Stimulated activated CD8-positive, alpha-beta memory T cell treated with anti-CD3 and anti-CD28 coated beads, Interleukin-2, amount 100 ng/mL, for 1 hour (primary cell): ENCODE data around the gene EPHA3.

ENCODE experiments used
- DNase-seq, 2 donors: peaks; one replicate each; pipeline ENCODE4 v3.0.0-alpha.2; 2020; ENCODE audit warnings: low read depth in 2 of 2

Gene EPHA3

DNA sequence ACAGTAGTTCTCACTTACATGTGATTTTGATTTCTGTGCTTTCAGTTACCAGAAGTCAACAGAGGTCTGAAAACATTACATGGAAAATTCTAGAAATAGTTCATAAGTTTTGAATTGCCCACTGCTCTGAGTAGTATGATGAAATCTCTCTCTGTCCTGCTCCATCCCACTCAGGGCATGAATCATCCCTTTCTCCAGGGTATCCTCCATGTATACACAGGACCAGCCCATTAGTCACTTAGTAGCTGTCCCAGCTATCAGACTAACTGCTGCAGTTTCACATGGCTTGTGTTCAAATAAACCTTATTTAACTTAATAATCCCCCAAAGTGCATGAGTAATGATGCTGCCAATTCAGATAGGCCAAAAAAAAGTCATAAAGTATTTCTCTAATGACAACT is 38.6 kb downstream of the EPHA3 start:
- no peak for DNase-seq

DNA sequence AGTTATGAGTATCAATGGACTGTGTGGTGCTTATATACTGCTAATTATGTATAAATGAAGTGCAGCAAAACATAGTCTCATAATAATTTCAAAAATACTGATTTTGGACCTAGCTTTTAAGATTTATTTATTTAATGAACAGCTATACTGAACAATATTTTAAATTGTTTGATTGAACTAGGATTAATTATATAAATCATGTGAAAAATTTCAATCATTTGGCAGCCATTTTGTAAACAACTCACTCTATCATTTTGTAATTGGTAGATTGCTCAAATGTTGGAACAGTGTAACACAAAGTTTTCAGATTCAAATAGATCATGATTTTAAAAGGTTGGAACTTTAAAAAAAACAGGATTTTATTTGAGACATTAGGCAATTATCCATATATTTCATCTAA is 47.0 kb downstream of the EPHA3 start:
- DNase-seq, result no peak

DNA sequence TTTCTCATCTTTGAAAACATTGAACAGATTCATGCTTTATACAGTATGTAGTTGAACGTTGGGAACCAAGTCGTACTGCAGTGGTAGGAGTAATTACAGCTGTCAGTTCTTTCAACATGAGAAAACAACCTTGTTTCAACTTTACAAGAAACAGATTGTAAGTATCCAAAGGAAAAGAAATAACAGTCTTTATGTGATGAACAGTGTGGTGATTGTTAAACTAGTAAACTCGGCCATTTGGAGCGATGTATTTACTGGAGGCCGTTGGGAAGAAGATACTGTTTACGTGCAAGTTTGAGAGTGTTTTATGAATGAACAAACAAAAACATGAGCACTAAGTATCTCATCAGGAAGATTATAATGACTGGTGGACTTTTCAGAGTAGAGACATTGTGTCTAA is 48.4 kb downstream of the EPHA3 start:
- no peak for DNase-seq

DNA sequence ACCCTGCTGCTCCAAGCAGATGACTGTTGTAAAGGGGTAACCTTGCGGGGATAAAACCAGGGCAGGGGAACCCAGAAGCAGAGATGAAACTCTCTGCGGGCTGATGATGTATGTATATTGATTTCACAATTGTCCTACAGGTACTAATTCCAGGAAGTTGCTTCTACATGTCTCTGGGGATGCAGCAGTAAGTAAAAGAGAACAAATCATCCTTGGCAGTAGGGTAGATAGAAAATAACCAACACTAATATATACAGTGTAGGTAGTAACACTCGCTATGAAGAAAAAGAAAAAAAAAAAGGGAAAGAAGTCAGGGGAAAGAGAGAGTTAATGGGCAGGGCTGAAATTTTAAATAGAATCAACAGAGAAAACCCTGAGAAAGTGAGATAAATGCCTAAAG is 50.2 kb downstream of the EPHA3 start:
- DNase-seq, result no peak

DNA sequence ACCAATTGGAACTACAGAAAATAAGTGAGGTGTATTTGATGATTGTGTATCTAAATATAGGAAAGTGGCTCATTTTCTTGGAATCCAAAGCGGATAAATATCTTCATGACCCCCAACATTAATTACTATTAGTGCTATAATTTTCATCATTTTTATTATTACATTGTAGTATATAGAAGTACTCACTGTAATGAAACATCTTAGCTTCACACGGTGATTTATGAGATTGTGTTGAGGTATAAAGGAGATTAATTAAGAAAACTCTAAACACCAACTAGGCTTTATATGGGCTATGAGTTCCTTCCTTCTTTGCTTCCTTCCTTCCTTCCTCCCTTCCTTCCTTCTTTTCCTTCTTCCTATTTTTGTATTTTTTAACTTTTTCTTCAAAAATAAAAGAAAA is 52.2 kb downstream of the EPHA3 start:
- DNase-seq, result no peak

DNA sequence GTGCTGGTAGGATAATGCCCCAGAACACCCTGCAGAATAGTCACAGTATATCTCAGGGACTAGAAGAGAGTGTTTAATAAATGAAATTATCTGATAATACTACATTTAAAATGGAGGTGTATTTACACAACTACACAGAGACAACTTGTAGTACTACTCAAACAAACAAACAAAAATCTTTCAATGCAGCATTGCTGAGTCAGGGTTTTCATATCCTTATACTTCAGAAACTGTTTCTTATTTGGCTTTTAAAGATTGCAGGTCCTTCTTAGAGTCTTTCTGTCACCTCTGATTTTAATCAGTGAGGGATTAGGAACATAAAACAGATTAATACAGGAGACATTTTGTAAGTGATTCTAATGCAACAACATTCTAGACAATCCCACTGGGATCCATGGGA is 57.4 kb downstream of the EPHA3 start:
- DNase-seq, result no peak

DNA sequence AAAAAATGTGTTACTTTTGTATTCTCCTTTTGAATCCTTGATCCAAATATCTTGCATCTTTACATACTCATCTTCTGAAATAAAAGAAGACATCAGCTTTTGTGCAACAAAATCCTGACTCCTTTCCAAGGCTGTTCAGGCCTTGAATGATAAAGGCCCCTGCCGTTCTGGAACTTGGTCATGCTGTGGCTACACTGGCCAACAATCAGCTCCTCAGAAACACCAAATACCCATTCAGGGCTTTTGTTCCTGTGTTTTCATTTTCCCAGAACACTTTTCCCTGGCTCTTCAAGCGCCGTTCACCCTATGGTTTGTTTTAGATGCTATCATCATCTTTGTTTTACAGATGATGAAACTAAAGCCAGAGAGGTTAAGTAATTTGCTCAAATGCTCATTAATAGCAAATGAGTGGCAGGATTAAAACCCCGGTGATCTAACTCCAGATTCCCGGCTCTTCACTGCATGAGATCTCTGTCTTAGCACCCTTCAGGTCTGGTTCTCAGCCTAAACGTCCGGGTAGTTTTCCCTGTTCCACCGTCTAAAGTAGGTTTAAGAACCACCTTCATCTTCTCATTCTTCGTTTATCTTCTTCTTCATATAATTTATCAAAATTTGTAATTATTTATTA is 58.3 kb downstream of the EPHA3 start:
- DNase-seq, result no peak

DNA sequence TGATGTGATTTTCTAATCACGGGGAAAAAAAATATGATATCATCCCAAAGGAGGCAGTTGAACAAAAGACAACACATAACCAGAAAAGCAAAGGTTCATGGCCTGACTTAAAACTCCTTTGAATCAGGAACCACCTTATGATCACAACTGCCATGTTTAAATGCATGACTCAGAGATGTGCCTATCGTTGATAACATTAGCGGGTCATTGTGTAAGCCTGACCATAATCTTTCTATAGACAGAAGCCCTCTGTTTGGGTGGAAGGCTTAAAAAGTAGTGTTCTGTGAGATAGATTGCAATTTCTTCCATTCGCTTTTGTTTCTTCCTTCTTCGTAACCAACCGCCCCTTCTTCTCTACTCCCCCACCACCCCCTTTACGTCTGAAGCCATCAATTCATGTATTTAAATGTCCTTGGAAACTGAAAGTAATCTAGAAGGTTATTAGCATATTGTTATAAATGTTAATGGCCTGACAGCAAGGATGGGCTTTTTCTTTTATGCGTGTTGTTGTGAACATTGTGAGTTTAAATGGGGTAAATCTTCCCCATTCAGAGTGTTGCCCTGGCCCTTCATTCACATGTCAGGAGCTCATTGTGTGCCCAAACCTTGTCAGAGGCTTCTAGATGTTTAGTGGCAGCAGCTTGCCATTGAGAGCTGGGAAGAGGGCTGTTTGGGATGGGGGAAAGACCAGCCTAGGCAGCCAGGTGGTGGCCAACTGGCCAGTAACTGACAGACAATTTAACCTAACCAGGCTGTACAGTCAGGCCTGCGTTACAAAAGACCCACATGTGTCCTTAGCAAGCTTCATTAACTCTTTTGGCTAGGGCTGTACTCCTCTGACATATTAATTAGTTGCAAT is 64.5 kb downstream of the EPHA3 start:
- no peak for DNase-seq

DNA sequence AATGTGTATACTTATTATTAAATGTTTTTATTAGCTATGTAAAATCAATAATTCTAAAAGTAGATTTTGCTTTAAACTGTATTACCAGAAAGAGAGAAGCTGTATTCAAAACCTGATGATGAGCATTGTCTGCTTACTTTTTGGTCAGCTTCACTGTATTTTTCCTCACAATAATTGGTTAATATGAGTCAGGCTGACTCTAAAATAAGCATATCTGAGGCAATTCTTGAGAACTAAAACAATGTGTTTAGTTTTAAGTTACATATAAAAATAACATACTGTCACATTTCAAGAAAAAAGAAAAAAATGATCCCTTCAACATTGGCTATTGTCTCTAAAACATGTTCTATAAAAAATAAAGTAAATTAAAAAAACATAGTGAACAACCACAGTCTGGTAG is 66.1 kb downstream of the EPHA3 start:
- DNase-seq, result no peak

DNA sequence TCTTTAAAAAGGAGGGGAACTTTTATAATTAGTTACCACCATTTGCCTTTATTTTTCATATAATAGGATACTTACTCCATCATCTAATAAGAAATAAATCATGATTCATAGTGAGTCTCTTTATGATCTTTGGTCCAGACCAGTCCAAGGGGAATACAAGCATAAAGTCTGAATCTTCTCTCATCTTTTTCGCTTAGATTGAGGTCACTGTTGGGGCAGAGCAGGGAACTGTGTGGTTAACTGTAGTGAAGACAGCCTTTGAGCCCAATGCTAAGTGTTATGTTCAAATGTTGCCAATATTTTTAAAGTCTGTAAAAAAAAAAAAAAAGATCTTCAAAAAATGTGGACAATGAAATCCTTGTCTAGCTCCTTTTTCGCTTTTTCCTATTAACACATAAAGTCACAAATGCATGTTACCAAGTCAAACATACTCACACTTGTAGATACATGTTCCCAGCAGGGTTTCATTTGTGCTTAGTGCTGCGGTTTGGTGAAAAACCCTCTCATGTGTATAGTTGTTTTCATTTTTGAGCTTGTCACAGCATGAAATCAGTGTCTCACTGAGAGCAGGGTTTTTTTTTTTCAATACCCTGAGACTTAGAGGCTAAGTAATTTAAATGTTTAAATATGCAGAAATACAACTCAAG is 72.1 kb downstream of the EPHA3 start:
- DNase-seq, result no peak

DNA sequence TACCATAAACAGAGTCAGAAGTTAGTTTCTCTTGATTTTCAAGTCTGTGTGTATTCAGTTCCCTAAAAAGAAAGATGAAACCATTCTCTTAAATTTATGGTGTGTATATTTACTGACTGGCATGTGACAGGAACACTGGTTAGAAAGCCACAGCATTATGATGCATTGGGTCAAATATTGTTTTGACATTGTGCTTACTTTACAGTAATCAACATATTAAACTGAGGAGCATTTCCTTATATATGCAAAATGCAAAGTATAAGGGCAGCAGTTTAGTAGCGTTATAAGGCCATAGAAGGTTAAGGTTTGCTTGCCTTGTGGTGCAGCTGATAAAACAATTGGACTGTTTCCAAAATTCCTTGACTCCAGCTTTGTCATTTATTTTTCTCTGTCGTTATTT is 72.9 kb downstream of the EPHA3 start:
- DNase-seq, result no peak

DNA sequence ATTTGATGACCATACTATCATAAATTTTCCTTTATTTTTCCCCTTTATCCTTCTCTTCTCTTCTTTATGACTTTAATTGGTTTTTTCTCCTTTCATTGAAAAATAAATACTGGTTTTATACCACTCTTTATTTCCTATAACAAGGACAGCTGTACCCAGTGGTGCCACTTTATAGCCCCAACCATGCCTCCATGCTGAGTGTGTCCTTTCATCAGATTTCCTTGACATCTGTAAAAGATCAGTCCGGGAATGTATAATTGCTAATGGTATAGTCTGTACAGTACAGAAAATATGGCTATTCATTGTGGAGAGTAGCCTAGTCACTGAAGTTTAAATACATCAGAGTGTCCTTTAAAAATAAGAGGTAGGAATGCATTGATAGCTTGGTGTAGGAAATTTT is 74.6 kb downstream of the EPHA3 start:
- no peak for DNase-seq

DNA sequence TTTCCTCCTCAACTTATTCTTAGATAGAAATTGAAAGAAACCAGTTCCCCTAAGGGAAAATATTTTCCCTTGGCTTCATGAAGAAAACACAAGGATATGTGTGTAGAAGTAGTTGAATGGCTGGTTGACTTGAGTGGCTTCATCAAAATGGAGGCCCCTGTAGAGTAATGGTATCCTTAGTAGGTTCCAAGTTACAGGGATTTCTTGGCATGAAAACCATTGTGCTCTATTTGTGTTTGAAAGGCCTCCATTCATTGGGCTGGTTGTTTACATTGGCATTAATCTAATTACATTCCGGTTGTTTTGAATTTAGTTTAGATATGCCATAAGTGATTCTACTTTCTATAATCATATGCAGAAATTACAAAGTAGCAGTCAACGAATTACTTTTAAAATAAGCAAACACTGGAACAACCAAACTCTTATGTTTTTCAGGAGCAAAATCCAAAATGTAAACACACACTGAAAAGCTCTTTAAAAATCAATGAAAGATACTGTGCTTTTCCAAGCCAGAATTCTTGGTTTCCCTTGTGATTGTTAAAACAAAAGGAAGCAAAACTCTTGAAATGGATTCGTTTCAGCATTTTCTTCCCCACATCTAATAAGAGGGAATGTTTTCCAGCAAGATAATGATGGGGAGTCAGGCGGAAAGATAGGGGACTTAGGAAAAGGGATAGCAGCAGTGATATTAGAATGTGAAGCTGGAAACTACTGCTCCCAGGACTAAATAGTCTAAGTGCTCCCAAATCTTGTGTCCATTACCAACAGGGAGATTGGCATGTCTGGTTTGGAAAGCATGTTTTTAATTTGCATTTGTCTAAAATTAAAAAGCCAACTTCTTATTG is 77.0 kb downstream of the EPHA3 start:
- DNase-seq, result no peak

DNA sequence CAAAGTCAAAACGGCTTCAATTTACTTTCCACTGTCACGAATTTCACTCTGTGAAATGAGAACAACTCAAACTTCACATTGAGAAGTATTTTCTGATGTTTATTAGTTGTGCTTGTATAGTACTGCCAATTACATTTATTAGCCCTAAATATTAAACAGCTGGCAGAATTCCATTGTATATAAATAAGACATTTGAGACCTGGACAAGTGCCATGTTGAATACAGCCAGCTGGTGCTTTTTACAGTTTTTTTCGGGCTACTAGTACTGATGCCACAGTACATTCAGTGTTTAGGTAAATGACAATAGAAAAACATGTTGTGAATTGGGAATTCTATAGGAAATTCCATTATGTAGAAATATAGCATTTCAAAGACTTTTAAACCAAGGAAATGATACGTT is 79.0 kb downstream of the EPHA3 start:
- DNase-seq, result no peak

DNA sequence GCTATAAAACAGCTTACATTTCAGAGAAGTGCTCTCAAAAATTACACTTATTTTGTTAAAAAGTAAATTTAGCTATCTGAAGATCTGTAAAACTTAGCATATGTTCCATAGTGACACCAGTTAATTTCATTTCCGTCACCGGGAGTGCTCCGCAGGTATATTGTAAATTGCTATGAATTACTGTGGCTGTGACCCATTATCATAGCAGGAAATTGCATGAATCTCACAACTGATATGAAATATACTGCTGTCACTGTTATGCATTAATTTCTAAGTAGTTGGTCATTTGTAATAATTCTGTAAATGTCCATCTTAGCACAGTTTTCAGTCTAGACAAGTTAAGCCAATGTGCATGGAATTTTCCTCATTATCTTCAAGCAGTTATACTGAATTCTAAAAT is 91.2 kb downstream of the EPHA3 start:
- no peak for DNase-seq

DNA sequence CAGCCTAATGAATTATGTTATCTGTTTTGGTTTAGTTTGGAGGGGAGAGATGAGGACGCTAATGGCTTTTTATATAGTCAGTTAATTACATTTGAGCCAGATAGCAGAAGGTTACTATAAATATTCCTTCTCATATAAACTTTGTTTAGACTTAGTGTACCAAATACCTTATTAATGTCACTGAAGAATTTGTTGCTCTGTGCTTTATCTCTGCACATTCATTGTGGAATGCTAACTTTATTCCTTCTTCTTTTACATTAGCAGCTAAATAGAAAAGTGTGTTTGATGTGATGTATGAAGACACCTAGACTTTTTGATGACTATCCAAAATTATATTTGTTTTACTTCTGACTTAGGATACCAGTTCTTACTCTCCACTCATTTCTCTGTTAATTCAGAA is 105.2 kb downstream of the EPHA3 start:
- no peak for DNase-seq

DNA sequence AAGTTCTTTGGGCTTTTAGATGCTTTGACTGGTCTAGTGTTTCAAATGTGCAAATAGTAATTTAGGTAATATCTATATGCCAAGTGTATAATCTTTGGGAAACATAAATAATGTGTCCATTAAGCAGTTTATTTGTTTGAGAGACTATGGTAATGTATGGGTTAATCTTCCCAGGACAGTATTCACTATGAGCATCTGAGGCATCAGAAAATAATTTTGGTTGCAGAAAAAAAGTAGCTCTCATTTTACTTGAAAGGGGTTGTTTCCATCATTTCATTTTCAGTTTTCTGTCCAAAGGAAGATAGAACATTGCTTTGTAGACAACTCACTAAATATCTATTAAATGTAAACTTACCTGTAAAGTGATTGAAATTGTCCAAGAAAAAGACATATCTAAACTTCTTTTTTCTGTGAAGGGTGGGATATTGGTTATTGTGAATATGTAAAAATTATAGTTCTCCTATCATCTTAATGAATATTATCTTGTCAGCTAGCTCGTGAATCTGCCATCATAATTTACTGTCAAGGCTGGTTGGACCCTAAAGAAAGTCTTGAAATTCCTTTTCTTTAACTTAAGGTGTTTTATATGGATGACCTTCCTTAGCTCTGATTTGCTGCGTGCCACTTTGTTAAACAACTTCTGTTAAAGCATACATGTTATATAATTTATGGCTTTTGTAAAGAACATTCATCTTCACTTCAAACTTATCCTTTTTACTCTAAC is 108.8 kb downstream of the EPHA3 start:
- no peak for DNase-seq

DNA sequence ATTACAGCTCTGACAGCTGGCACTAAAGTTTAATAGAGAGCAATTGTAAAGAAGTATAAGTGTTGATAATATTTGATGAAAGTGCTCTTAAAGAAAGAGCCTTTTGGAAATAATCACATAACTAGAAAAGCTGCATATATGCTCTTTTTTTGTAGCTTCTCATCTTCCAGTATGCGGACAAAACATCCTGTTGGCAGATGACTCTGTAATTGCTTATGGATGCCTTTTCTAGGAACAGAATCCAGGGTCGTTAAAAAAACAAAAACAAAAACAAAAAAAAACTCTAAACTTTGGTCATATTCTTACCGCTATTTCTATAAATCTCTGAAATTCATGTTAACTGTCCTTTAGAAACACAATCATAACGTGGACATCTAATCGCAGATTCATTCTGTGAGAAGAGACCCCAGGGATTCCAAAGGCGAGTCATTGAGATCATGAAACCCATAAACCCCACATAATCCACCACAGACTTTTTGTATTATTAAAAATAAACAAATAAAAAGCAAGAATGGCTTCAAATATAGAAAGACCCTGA is 109.8 kb downstream of the EPHA3 start:
- DNase-seq, result no peak

DNA sequence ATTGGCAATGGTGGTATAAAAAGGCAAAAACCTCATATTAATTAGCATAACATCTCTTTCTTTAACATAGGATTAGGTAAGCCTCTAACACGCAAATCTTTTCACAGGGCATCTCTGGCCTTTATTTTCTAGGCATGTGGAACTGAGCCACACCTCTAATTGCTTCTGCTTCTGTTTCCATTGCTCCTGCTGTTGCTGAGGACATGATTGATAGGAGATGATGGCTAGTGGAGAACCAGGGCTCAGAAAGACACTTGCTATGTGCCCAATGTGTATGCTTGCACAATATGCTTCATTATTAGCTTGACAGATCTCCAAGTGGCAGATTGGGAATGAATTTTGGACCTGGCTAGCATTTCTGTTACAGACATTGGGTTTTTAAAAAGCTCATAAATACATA is 114.5 kb downstream of the EPHA3 start:
- DNase-seq, result no peak

DNA sequence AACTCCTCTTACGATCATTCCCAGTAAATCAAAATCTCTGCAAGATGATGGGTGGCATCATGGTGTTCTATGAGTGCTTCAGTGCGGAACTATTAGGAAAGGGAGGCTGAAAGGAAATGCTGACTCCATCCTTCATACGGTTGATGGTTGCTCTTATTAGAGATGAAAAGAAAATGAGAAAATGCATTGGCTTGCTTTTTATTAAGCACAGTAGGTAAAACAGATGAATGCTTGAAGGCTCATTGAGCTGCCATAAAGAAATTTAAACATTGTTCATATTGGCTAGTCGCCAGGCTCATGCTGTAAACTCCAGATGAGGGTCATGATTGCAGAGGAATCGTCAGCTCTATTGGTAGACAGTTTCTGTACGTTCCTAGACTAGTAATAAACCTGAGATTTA is 115.8 kb downstream of the EPHA3 start:
- no peak for DNase-seq

DNA sequence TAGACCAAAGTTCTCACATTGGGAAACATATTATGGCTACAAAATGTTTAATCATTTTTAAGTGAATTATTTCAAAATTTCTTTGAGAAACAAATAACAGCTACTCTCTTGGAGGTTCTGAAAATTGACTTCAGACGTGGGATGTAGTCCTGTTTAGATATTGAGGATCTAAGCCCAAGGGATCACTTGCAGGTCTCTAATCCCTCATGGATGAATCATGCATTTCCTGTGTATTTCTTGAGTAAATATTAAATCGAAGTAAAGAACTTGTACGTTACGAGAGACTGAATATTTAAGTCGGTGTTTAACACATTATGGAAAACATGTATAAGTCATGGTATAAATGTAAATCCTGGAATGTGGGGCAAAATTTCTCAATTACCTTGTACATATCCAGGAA is 119.8 kb downstream of the EPHA3 start:
- DNase-seq, result no peak
